22Rv1 (cell line): ENCODE measurements around the gene IGSF3.
"Not testable (repeated sequence)": the region's sequence is repeated elsewhere in the genome, so short reads cannot be mapped to it uniquely, and the experiment has no call there.

Experiments used
- ZFX ChIP-seq: fragments of 450-650 bp; IDR thresholded peaks from 2 replicates; pipeline ENCODE4 v1.6.1; 2017; ENCODE audit warnings: antibody characterized with exemption, borderline replicate concordance
- TF ChIP-seq, protein P1 (sequence below): fragments of 450-650 bp; IDR thresholded peaks from 2 replicates; pipeline ENCODE4 v1.5.1; 2017; ENCODE audit warnings: mild to moderate bottlenecking

DNA sequence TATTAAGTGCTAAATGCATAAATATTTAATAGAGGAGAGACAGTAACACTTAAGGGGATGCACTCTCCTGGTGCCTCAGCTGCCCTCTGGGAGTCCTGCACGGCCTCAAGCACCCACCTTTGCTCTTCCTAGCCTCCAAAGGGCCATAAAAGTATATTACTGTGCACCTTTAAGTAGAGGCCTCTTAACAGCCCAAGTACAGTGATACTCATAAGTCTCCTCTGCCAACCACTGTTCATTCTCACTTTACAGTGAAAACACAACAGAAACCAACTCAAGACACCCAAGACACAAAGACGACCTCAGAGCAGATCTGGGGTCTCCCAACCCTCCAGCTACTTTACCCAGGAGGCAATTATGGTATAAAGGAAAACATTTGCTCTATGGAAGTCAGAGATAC lies 70.1 kb downstream of the IGSF3 start:
- TF ChIP-seq, protein P1, sequence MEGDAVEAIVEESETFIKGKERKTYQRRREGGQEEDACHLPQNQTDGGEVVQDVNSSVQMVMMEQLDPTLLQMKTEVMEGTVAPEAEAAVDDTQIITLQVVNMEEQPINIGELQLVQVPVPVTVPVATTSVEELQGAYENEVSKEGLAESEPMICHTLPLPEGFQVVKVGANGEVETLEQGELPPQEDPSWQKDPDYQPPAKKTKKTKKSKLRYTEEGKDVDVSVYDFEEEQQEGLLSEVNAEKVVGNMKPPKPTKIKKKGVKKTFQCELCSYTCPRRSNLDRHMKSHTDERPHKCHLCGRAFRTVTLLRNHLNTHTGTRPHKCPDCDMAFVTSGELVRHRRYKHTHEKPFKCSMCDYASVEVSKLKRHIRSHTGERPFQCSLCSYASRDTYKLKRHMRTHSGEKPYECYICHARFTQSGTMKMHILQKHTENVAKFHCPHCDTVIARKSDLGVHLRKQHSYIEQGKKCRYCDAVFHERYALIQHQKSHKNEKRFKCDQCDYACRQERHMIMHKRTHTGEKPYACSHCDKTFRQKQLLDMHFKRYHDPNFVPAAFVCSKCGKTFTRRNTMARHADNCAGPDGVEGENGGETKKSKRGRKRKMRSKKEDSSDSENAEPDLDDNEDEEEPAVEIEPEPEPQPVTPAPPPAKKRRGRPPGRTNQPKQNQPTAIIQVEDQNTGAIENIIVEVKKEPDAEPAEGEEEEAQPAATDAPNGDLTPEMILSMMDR = not testable (repeated sequence)
- not testable (repeated sequence) for TF ChIP-seq ZFX
